GM12872 (cell line): ENCODE measurements around the gene SLC37A1.

Experiments used
- CTCF ChIP-seq: IDR thresholded peaks from 3 replicates; pipeline ENCODE4 v1.5.1; 2011; ENCODE audit warnings: low read depth, mild to moderate bottlenecking, low read length, moderate library complexity; ENCODE audit not compliant: insufficient read depth

SLC37A1 gene

GRCh38 chr21:42627527-42628289, 114.1 kb downstream of the SLC37A1 start:
- TF ChIP-seq CTCF, result no peak

DNA sequence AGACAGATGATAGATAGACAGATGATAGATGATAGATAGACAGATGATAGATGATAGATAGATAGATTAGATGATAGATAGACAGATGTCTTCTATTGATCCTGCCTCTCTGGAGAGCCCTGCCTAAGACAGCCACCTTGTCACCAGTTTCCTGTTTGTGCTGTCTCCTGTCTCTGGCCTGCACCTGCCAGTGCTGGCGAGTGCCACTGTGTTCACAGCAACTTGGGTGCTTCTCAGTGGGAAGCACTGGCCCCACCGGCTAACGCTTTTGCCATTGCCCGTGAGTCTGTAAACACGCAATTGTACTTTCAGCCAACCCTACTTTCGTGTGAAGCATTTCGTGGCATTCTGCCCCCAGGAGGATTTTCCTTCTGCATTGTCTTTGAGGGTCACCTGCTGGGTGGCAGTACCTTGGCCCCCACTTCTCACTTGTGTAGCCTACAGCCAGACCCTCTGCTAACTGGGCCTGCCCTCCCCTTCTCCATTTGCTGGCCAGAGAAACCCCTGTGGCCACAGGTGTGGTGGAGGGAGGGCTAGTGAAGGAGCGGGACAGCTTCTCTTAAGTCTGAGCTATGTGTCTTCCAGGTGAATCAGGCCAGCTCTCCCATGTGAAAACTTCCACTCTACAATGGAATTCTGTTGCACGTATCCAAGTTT, 116.4 kb downstream of the SLC37A1 start:
- no peak for TF ChIP-seq CTCF

DNA sequence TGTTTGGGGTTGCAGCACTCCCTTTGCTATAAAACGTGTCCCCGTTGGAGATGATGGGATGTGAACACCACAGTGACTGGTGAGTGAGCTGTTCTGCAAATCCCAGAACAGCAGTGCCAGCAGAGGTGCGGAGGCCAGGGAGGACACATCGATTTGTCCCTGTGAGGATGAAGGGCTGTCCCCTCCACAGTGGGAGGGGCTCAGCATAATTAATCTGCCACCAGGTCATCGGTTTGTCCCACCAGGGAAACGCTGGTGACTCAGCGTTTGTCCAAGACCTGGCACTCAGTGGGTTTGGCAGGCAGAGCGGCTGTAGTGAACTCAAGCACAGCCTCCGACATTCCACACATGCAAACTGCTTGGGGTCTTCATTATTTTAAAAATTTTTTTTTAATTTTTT, 117.0 kb downstream of the SLC37A1 start:
- TF ChIP-seq CTCF, result no peak
